Cardiac fibroblast (primary cell): ENCODE data around the gene SPSB4.

ENCODE experiments used
- DNase-seq, 2 donors: peaks; one replicate each; pipeline versions ENCODE4 v3.0.0 to v3.0.0-alpha.2; 2010; ENCODE audit warnings: low read depth in 2 of 2
- H3K4me3 ChIP-seq, 2 donors: replicated peaks in 1 of 2; 1 replicate in 1 of 2; 2 replicates in 1 of 2; pipeline ENCODE4 v1.5.1; 2011; ENCODE audit warnings: low read depth in 2 of 2, low read length in 2 of 2, mild to moderate bottlenecking in 2 of 2, moderate library complexity in 1 of 2
- CTCF ChIP-seq: IDR thresholded peaks from one replicate; pipeline ENCODE4 v1.5.1; 2011; ENCODE audit warnings: low read depth, mild to moderate bottlenecking, low read length, inconsistent platforms

SPSB4 gene

GRCh38 chr3:141050576-141051442 is at the start of gene SPSB4:
TSS of gene SPSB4 (plus strand) at chr3:141051347. CDS start at chr3:141066105, 14,758 bp downstream.
- TF ChIP-seq CTCF, result no peak
- no peak within 1 kb of the TSS for H3K4me3 ChIP-seq
- DNase-seq, result peak; percentile 19 to 27

GRCh38 chr3:141006344-141006743 is 44.8 kb upstream of the SPSB4 start:
- TF ChIP-seq CTCF, result no peak
- no peak overlapping the region for H3K4me3 ChIP-seq
- DNase-seq, result no peak

GRCh38 chr3:141009496-141009895 is 41.7 kb upstream of the SPSB4 start:
- H3K4me3 ChIP-seq, result no peak overlapping the region
- no peak for TF ChIP-seq CTCF
- DNase-seq, result no peak

- peak; percentile 63 for DNase-seq
- H3K4me3 ChIP-seq, result no peak overlapping the region
- TF ChIP-seq CTCF, result peak; percentile 91
These were observed 39.7 kb upstream of the SPSB4 start for GRCh38 chr3:141011232-141011996.

- DNase-seq, result no peak
- TF ChIP-seq CTCF, result no peak
- H3K4me3 ChIP-seq, result no peak overlapping the region
These were observed 39.2 kb upstream of the SPSB4 start for GRCh38 chr3:141011997-141012262.

- no peak for DNase-seq
- TF ChIP-seq CTCF, result no peak
- H3K4me3 ChIP-seq, result no peak overlapping the region
These were observed 38.6 kb upstream of the SPSB4 start for GRCh38 chr3:141012571-141012970.
